GM12878 (cell line): ENCODE results near the gene MUSK. TPM values are rescaled to one million over a fixed set of nuclear protein-coding genes. Genes with fewer than 3 reads are reported as not detected.

Experiments used
- ATAC-seq: fragments of 200-7000 bp; cut with Tn5 transposase; 3 replicates; pipeline ENCODE4 v1.9.1; 2020; ENCODE audit warnings: mild to moderate bottlenecking, moderate library complexity
- BruUV-seq: library from RNA; stranded (reverse); fragments of 400-500 nt; replicated peaks from 2 replicates; lab custom pipeline; 2021; lab: Mats Ljungman, UMichigan
- CTCF ChIA-PET: fragments of 300-600 bp; sonication (Branson Sonifier 250); formaldehyde crosslinking; extraction: SDS; loops from one replicate; lab custom pipeline; 2021; ENCODE audit warnings: inconsistent platforms; lab: Yijun Ruan, JAX
- POLR2A ChIA-PET: fragments of 350-600 bp; formaldehyde crosslinking; extraction: SDS; loops from one replicate; lab custom pipeline; 2021; ENCODE audit warnings: inconsistent platforms; lab: Charles Lee
- RAD21 ChIA-PET: fragments of 300-600 bp; sonication (Branson Sonifier 250); formaldehyde crosslinking; loops from one replicate; lab custom pipeline; 2023; ENCODE audit warnings: antibody characterized with exemption; ENCODE audit not compliant: unreplicated experiment; lab: Charles Lee
- SMC1A ChIA-PET: fragments of 300-600 bp; sonication (Branson Sonifier 250); formaldehyde crosslinking; loops from one replicate; lab custom pipeline; 2023; ENCODE audit not compliant: unreplicated experiment, uncharacterized antibody; lab: Charles Lee
- DNase-seq: peaks from one replicate; pipeline ENCODE4 v3.0.0-alpha.2; 2011; ENCODE audit warnings: low read depth, low spot score
- FAIRE-seq: peaks from 3 replicates; lab custom pipeline; 2011; peaks lifted over from hg19 to GRCh38; lab: Jason Lieb, UNC
- H2AFZ ChIP-seq: 2 replicates; pipeline ENCODE4 v1.6.0; 2011; ENCODE audit warnings: low read depth, low read length, control low read depth; ENCODE audit not compliant: control insufficient read depth
- H3K27ac ChIP-seq: 2 replicates; pipeline ENCODE4 v1.5.1; 2011; ENCODE audit warnings: control low read depth; ENCODE audit not compliant: control insufficient read depth, insufficient read depth
- H3K27me3 ChIP-seq, 2 experiments: replicated peaks in 1 of 2; 2 replicates each; pipeline versions ENCODE4 v1.6.0 to v1.6.1; 2011; ENCODE audit warnings: low read length in 1 of 2; ENCODE audit not compliant: control insufficient read depth in 2 of 2, insufficient read depth in 2 of 2
- H3K36me3 ChIP-seq, 2 experiments: 2 replicates each; pipeline ENCODE4 v1.5.1; 2011; ENCODE audit warnings: low read length in 1 of 2; ENCODE audit not compliant: control insufficient read depth in 2 of 2, insufficient read depth in 2 of 2
- H3K4me1 ChIP-seq: 2 replicates; pipeline ENCODE4 v1.6.1; 2011; ENCODE audit warnings: mild to moderate bottlenecking, low read length, moderate library complexity, mixed read lengths; ENCODE audit not compliant: control insufficient read depth, insufficient read depth
- H3K4me2 ChIP-seq: 2 replicates; pipeline ENCODE4 v1.6.0; 2011; ENCODE audit warnings: control low read depth; ENCODE audit not compliant: control insufficient read depth, insufficient read depth
- H3K4me3 ChIP-seq: fragments of 200-600 bp; sonication (generic); 2 replicates; pipeline ENCODE4 v1.5.1; 2016
- H3K79me2 ChIP-seq: 2 replicates; pipeline ENCODE4 v1.6.0; 2011; ENCODE audit warnings: low read length; ENCODE audit not compliant: control insufficient read depth, insufficient read depth
- H3K9ac ChIP-seq: 2 replicates; pipeline ENCODE4 v1.8.0; 2011; ENCODE audit warnings: low read length, control low read depth, mixed read lengths; ENCODE audit not compliant: control insufficient read depth, insufficient read depth
- H3K9me3 ChIP-seq: replicated peaks from 3 replicates; pipeline ENCODE4 v1.5.1; 2011; ENCODE audit warnings: mild to moderate bottlenecking, low read length; ENCODE audit not compliant: control insufficient read depth, insufficient read depth
- H4K20me1 ChIP-seq: 2 replicates; pipeline ENCODE4 v1.6.0; 2011; ENCODE audit not compliant: control insufficient read depth, insufficient read depth
- HDGF ChIP-seq: fragments of 450-650 bp; IDR thresholded peaks from 2 replicates; pipeline ENCODE4 v1.6.1; 2016; ENCODE audit warnings: antibody characterized with exemption
- IKZF2 ChIP-seq, 2 experiments: fragments of 450-650 bp; IDR thresholded peaks; 2 replicates each; pipeline ENCODE4 v1.6.1; 2017; ENCODE audit warnings: mild to moderate bottlenecking in 2 of 2, moderate library complexity in 2 of 2
- MYB ChIP-seq: fragments of 150-350 bp; IDR thresholded peaks from 2 replicates; pipeline ENCODE4 v1.6.1; 2014; ENCODE audit warnings: mild to moderate bottlenecking, low read depth, low read length, borderline replicate concordance
- NBN ChIP-seq: fragments of 450-650 bp; IDR thresholded peaks from 2 replicates; pipeline ENCODE4 v1.6.1; 2016
- NRF1 ChIP-seq: conservative IDR thresholded peaks from 2 replicates; pipeline ENCODE4 v1.6.1; 2011; ENCODE audit warnings: mild to moderate bottlenecking, low read depth, low read length, improper control_type of control experiment
- PAX5 ChIP-seq: IDR thresholded peaks from 2 replicates; pipeline ENCODE4 v1.6.1; 2011; ENCODE audit warnings: low read depth, low read length, borderline replicate concordance
- RCOR1 ChIP-seq: conservative IDR thresholded peaks from 2 replicates; pipeline ENCODE4 v1.6.1; 2012; ENCODE audit warnings: low read depth, low read length, improper control_type of control experiment
- RELA ChIP-seq: fragments of 450-650 bp; IDR thresholded peaks from 2 replicates; pipeline ENCODE4 v1.8.0; 2014; ENCODE audit warnings: borderline replicate concordance; ENCODE audit not compliant: partially characterized antibody
- TCF3 ChIP-seq: IDR thresholded peaks from 2 replicates; pipeline ENCODE4 v1.6.1; 2012; ENCODE audit warnings: low read depth, mild to moderate bottlenecking, low read length, borderline replicate concordance; ENCODE audit not compliant: insufficient read depth
- YY1 ChIP-seq: IDR thresholded peaks from 2 replicates; pipeline ENCODE4 v1.6.1; 2011; ENCODE audit warnings: low read depth, mild to moderate bottlenecking, low read length
- ZZZ3 ChIP-seq: IDR thresholded peaks from 2 replicates; pipeline ENCODE4 v1.6.1; 2011; ENCODE audit warnings: low read depth; ENCODE audit not compliant: control insufficient read depth, insufficient read length
- WGBS: methylation state at CpG from one replicate; pipeline ENCODE4 v1.1.6; 2016; ENCODE audit warnings: low lambda C conversion rate; ENCODE audit not compliant: insufficient replicate concordance, insufficient coverage; ENCODE audit errors: missing lambda C conversion rate; 5-methylcytosine and 5-hydroxymethylcytosine counted together
- in situ Hi-C: fragments of 300-500 bp; cut with MboI; formaldehyde crosslinking; loops from 9 replicates; pipeline ENCODE4 v1.14.3; 2018; ENCODE audit warnings: mixed read lengths
- intact Hi-C: fragments of 100-400 bp; cut with micrococcal nuclease; formaldehyde crosslinking; loops from one replicate; pipeline ENCODE4 v1.14.2; 2022; ENCODE audit not compliant: unreplicated experiment
- polyA plus RNA-seq, 11 experiments: library from polyadenylated mRNA; depleted of rRNA in 4 of 11; unstranded in 6 of 11; stranded (reverse) in 5 of 11; fragments of >200 nt; fragmentation: Nextera tagmentation in 4 of 11; fragmentation: Illumina TruSeq in 1 of 11; extraction: Ambion mirVana in 4 of 11; extraction: Trizol in 1 of 11; gene quantifications; 1 replicate in 1 of 11; 2 replicates in 10 of 11; pipeline versions ENCODE4 v1.2.1 to v1.2.3, GENCODE V29; 2011 to 2016; ENCODE audit warnings: inconsistent platforms in 2 of 11, missing spikeins in 2 of 11, low read depth in 1 of 11
- total RNA-seq, 4 experiments: library from RNA; depleted of rRNA in 3 of 4; stranded (reverse); fragments of >200 nt in 3 of 4; fragmentation: Illumina TruSeq in 1 of 4; extraction: Trizol in 1 of 4; gene quantifications; 2 replicates each; pipeline versions ENCODE4 v1.2.1 to v1.2.3, GENCODE V29; 2013 to 2021
- TF ChIP-seq, protein P1 (sequence below): fragments of 450-650 bp; conservative IDR thresholded peaks from 2 replicates; pipeline ENCODE4 v1.6.1; 2017; ENCODE audit warnings: mild to moderate bottlenecking, moderate library complexity
- TF ChIP-seq, protein P2 (sequence below): fragments of 450-650 bp; IDR thresholded peaks from 2 replicates; pipeline ENCODE4 v1.6.1; 2017; ENCODE audit warnings: mild to moderate bottlenecking, moderate library complexity

Gene MUSK
- total and polyA plus RNA-seq, 10 of the 15 experiments (the other 5 are each of a cell fraction or from before 2014, with no cell fraction given) = 0.04 to 0.19 (median 0.10) TPM; not detected in 5

DNA sequence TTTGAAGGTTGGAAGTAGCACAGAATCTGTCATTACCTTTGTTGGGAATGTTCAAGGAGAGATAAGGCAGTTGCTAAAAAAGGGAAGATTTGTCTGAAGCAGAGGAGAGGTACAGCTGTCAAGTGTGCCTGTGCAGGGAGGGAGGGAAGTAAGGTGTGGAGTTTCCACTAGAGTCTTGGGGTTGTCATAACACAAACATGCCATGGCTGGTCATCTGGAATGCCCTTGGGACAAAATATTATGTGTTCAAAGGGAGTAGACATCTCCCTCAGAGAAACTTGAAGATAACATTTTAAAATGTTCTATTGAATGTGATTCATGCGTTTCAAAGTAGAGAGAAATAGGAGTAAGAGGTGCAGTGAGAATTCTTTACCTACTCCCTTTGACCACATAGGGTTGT, 95.0 kb downstream of the MUSK start:
- no peak for FAIRE-seq
- CTCF ChIA-PET = interaction anchor here (0.6 to 1.8 kb wide), 3 partner anchors 13 to 62 kb away, joined by 3 to 5 read pairs (median 3); no protein-coding TSS in a partner anchor

More for the DNA sequence above, 95.0 kb downstream of the MUSK start:
- BruUV-seq = no TSS peak
- POLR2A ChIA-PET = no interaction called here
- no peaks in the 10 kb centered on the region for H3K79me2 ChIP-seq
- no peak overlapping the region for H2AFZ ChIP-seq
- H3K4me3 ChIP-seq = no peak overlapping the region
- H4K20me1 ChIP-seq = no peaks in the 10 kb centered on the region
- H3K9ac ChIP-seq = no peak overlapping the region
- H3K27ac ChIP-seq = no peak overlapping the region
- intact Hi-C loops = loop anchor here (5.0 kb wide), 1 partner anchor 51 kb away; no protein-coding TSS in a partner anchor
- in situ Hi-C loops = no loop called here
- no peak overlapping the region for H3K4me2 ChIP-seq
- no peaks in the 10 kb centered on the region; the same call in 2 of the 3 replicates for H3K9me3 ChIP-seq
- H3K27me3 ChIP-seq = no peaks in the 10 kb centered on the region
- ATAC-seq (no peak), DNase-seq (no peak)
- 46% methylated on average over 1 of the region's 1 CpG for WGBS
- H3K36me3 ChIP-seq = no peaks in the 10 kb centered on the region
- no peaks in the 10 kb centered on the region for H3K4me1 ChIP-seq
- RAD21 ChIA-PET = no interaction called here
- no peak for TF ChIP-seq RELA
- TF ChIP-seq HDGF = no peak
- TF ChIP-seq TCF3 = no peak
- TF ChIP-seq, protein P1, sequence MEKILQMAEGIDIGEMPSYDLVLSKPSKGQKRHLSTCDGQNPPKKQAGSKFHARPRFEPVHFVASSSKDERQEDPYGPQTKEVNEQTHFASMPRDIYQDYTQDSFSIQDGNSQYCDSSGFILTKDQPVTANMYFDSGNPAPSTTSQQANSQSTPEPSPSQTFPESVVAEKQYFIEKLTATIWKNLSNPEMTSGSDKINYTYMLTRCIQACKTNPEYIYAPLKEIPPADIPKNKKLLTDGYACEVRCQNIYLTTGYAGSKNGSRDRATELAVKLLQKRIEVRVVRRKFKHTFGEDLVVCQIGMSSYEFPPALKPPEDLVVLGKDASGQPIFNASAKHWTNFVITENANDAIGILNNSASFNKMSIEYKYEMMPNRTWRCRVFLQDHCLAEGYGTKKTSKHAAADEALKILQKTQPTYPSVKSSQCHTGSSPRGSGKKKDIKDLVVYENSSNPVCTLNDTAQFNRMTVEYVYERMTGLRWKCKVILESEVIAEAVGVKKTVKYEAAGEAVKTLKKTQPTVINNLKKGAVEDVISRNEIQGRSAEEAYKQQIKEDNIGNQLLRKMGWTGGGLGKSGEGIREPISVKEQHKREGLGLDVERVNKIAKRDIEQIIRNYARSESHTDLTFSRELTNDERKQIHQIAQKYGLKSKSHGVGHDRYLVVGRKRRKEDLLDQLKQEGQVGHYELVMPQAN = no peak
- no peak for TF ChIP-seq YY1
- no peak for TF ChIP-seq RCOR1
- TF ChIP-seq, protein P2, sequence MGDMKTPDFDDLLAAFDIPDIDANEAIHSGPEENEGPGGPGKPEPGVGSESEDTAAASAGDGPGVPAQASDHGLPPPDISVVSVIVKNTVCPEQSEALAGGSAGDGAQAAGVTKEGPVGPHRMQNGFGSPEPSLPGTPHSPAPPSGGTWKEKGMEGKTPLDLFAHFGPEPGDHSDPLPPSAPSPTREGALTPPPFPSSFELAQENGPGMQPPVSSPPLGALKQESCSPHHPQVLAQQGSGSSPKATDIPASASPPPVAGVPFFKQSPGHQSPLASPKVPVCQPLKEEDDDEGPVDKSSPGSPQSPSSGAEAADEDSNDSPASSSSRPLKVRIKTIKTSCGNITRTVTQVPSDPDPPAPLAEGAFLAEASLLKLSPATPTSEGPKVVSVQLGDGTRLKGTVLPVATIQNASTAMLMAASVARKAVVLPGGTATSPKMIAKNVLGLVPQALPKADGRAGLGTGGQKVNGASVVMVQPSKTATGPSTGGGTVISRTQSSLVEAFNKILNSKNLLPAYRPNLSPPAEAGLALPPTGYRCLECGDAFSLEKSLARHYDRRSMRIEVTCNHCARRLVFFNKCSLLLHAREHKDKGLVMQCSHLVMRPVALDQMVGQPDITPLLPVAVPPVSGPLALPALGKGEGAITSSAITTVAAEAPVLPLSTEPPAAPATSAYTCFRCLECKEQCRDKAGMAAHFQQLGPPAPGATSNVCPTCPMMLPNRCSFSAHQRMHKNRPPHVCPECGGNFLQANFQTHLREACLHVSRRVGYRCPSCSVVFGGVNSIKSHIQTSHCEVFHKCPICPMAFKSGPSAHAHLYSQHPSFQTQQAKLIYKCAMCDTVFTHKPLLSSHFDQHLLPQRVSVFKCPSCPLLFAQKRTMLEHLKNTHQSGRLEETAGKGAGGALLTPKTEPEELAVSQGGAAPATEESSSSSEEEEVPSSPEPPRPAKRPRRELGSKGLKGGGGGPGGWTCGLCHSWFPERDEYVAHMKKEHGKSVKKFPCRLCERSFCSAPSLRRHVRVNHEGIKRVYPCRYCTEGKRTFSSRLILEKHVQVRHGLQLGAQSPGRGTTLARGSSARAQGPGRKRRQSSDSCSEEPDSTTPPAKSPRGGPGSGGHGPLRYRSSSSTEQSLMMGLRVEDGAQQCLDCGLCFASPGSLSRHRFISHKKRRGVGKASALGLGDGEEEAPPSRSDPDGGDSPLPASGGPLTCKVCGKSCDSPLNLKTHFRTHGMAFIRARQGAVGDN = no peak
- TF ChIP-seq MYB = no peak
- TF ChIP-seq NRF1 = no peak
- no peak for TF ChIP-seq NBN
- no peak for TF ChIP-seq IKZF2 (IDR thresholded peaks at IDR 0.05)
- no peak for TF ChIP-seq ZZZ3
- TF ChIP-seq PAX5 = no peak
- SMC1A ChIA-PET = interaction anchor here (0.9 to 1.3 kb wide), 5 partner anchors 9 to 78 kb away, joined by 3 to 4 read pairs (median 3); no protein-coding TSS in a partner anchor
